ENCODE measurements around the gene FRMD4B. TPM values are rescaled to one million over a fixed set of nuclear protein-coding genes. Genes with fewer than 3 reads are reported as not detected.

Gene FRMD4B
- total RNA-seq, 1 experiment from 2014 or later = 0.90 TPM

DNA sequence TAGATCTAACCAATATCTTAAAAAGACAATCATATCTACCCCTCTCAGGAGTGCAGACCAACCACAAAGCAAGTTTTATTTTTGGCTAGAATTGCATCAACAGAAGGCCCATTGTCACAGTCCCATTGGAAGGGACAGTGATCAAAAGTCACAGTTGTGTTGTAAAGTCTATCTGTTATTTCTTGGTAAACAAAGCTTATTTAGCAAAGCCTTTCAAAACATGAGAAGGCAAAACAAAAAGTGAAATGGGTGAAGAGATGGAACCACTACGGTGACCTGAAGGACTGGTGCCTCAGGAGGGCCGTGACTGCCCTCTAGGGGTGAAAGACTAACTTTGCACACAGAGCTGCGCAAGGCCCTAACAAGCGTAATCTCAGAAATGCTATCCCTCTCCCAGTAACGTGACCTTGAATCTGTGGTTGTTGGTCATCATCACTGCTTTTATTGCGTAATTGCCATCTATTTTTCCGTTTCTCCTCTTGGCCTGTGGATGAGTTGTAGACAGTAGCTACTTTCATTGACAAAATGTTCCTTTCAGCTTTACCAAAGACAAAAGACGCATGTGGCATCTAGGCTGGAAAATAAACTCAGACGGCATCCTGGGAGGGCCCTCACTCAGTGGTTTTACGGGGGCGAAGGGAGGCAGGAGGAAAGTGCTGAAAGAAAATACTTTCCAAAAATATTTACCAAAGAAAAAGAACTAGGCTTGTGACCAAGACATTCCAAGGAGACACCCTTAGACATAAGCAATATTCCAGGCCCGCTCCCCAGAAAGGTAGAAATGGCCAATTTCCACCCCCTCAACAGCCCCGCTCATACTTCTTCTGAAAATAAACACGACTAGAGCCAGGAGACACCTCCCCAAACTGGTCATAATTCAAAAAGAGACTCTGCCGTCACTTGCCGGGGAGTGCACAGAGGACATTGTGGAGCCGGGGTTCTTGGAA, 79.4 kb downstream of the FRMD4B start:
- H3K27ac ChIP-seq (ENCODE audit: low read length) = no peak overlapping the region
- no peak overlapping the region for H3K4me3 ChIP-seq (ENCODE audit: low read depth in 2 of 2, low read length in 2 of 2)
- TF ChIP-seq, protein P1, sequence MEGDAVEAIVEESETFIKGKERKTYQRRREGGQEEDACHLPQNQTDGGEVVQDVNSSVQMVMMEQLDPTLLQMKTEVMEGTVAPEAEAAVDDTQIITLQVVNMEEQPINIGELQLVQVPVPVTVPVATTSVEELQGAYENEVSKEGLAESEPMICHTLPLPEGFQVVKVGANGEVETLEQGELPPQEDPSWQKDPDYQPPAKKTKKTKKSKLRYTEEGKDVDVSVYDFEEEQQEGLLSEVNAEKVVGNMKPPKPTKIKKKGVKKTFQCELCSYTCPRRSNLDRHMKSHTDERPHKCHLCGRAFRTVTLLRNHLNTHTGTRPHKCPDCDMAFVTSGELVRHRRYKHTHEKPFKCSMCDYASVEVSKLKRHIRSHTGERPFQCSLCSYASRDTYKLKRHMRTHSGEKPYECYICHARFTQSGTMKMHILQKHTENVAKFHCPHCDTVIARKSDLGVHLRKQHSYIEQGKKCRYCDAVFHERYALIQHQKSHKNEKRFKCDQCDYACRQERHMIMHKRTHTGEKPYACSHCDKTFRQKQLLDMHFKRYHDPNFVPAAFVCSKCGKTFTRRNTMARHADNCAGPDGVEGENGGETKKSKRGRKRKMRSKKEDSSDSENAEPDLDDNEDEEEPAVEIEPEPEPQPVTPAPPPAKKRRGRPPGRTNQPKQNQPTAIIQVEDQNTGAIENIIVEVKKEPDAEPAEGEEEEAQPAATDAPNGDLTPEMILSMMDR (IDR thresholded peaks at IDR 0.05) = peak; percentile 86
- TF ChIP-seq POLR2AphosphoS5 (IDR thresholded peaks at IDR 0.05; ENCODE audit: low read depth, low read length) = no peak
- TF ChIP-seq, protein P2, sequence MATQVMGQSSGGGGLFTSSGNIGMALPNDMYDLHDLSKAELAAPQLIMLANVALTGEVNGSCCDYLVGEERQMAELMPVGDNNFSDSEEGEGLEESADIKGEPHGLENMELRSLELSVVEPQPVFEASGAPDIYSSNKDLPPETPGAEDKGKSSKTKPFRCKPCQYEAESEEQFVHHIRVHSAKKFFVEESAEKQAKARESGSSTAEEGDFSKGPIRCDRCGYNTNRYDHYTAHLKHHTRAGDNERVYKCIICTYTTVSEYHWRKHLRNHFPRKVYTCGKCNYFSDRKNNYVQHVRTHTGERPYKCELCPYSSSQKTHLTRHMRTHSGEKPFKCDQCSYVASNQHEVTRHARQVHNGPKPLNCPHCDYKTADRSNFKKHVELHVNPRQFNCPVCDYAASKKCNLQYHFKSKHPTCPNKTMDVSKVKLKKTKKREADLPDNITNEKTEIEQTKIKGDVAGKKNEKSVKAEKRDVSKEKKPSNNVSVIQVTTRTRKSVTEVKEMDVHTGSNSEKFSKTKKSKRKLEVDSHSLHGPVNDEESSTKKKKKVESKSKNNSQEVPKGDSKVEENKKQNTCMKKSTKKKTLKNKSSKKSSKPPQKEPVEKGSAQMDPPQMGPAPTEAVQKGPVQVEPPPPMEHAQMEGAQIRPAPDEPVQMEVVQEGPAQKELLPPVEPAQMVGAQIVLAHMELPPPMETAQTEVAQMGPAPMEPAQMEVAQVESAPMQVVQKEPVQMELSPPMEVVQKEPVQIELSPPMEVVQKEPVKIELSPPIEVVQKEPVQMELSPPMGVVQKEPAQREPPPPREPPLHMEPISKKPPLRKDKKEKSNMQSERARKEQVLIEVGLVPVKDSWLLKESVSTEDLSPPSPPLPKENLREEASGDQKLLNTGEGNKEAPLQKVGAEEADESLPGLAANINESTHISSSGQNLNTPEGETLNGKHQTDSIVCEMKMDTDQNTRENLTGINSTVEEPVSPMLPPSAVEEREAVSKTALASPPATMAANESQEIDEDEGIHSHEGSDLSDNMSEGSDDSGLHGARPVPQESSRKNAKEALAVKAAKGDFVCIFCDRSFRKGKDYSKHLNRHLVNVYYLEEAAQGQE (IDR thresholded peaks at IDR 0.05; ENCODE audit: insufficient read depth in 1 of 2, low read depth in 2 of 2, low read length in 1 of 2) = no peak
- ATAC-seq (peak; percentile 95), DNase-seq (ENCODE audit: low read depth, low spot score) (peak; percentile 61)
- in situ Hi-C loops (cut with HindIII; ENCODE audit: low pct_unique_long_range_greater_than_20kb, low sequenced_read_pairs) (no loop called here), intact Hi-C loops (cut with micrococcal nuclease; ENCODE audit: unreplicated experiment) (loop anchor here (2.0 to 5.0 kb wide), 3 partner anchors 146 to 366 kb away; partner anchors contain the start of gene LMOD3)
- ChIA-PET CTCF (interaction anchor here (0.6 to 2.6 kb wide), 5 partner anchors 104 to 185 kb away, joined by 3 to 20 read pairs (median 5); no protein-coding TSS in a partner anchor), POLR2A (no interaction called here)
- no TSS peak for BruUV-seq (replicated peaks)
- no peaks in the 10 kb centered on the region; the same call in 1 of the 2 replicates for H3K4me1 ChIP-seq (ENCODE audit: control insufficient read depth, insufficient read depth, low read length)
- H3K27me3 ChIP-seq (ENCODE audit: control insufficient read depth, insufficient read depth, low read length) = no peaks in the 10 kb centered on the region
- H3K9me3 ChIP-seq (ENCODE audit: control insufficient read depth, insufficient read depth, low read depth, low read length) = no peaks in the 10 kb centered on the region
- no peaks in the 10 kb centered on the region for H3K36me3 ChIP-seq (ENCODE audit: control insufficient read depth, insufficient read depth, low read length)

DNA sequence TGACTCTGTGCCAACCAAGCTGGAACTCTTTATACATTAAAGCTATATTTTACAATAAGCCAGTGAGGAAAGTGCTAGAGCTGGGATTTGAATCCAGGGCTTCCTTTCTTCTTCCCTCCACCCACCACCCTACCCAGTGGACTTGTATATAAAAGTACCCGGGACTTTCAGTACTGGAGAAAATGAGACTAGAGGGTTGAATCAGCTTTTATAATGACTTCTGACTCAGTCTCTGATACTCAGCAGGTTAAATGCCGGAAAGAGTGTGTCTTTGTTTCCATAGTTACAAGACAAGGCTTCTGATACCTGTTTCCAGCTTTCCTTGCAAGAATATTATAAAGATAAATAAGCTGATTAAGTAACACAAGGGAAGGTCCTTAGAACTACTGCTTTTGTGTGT, 80.9 kb downstream of the FRMD4B start:
- Histone ChIP-seq H3K27ac (ENCODE audit: low read length) (no peak overlapping the region), H3K9me3 (ENCODE audit: control insufficient read depth, insufficient read depth, low read depth, low read length) (no peaks in the 10 kb centered on the region), H3K4me3 (ENCODE audit: low read depth in 2 of 2, low read length in 2 of 2) (no peak overlapping the region), H3K4me1 (ENCODE audit: control insufficient read depth, insufficient read depth, low read length) (no peaks in the 10 kb centered on the region; the same call in 1 of the 2 replicates), H3K27me3 (ENCODE audit: control insufficient read depth, insufficient read depth, low read length) (no peaks in the 10 kb centered on the region), H3K36me3 (ENCODE audit: control insufficient read depth, insufficient read depth, low read length) (no peaks in the 10 kb centered on the region)
- POLR2A ChIA-PET = no interaction called here
- in situ Hi-C loops (cut with HindIII; ENCODE audit: low pct_unique_long_range_greater_than_20kb, low sequenced_read_pairs) (no loop called here), intact Hi-C loops (cut with micrococcal nuclease; ENCODE audit: unreplicated experiment) (loop anchor here (5.0 kb wide), 1 partner anchor 367 kb away; no protein-coding TSS in a partner anchor)
- CTCF ChIA-PET = interaction anchor here (2.6 kb wide), 1 partner anchor 144 kb away, joined by 20 read pairs; no protein-coding TSS in a partner anchor
- TF ChIP-seq SIN3A (IDR thresholded peaks at IDR 0.05; ENCODE audit: borderline replicate concordance, insufficient read depth, low read depth, low read length) (no peak), POLR2AphosphoS5 (IDR thresholded peaks at IDR 0.05; ENCODE audit: low read depth, low read length) (no peak), TCF7L2 (IDR thresholded peaks at IDR 0.05; ENCODE audit: low read depth, low read length) (no peak)
- TF ChIP-seq, protein P1 (IDR thresholded peaks at IDR 0.05) = no peak
- TF ChIP-seq, protein P2 (IDR thresholded peaks at IDR 0.05; ENCODE audit: insufficient read depth in 1 of 2, low read depth in 2 of 2, low read length in 1 of 2) = no peak
- no TSS peak for BruUV-seq (replicated peaks)
- DNase-seq (ENCODE audit: low read depth, low spot score) = no peak
- no peak for ATAC-seq
